Glomerular visceral epithelial cell (primary cell): ENCODE data around the gene DRC7.

Experiments used
- DNase-seq: peaks from one replicate; pipeline ENCODE4 v3.0.0-alpha.2; 2016; ENCODE audit errors: extremely low spot score

DRC7 gene

GRCh38 chr16:57676553-57677085, 18.0 kb upstream of the DRC7 start:
- DNase-seq: no peak

DNA sequence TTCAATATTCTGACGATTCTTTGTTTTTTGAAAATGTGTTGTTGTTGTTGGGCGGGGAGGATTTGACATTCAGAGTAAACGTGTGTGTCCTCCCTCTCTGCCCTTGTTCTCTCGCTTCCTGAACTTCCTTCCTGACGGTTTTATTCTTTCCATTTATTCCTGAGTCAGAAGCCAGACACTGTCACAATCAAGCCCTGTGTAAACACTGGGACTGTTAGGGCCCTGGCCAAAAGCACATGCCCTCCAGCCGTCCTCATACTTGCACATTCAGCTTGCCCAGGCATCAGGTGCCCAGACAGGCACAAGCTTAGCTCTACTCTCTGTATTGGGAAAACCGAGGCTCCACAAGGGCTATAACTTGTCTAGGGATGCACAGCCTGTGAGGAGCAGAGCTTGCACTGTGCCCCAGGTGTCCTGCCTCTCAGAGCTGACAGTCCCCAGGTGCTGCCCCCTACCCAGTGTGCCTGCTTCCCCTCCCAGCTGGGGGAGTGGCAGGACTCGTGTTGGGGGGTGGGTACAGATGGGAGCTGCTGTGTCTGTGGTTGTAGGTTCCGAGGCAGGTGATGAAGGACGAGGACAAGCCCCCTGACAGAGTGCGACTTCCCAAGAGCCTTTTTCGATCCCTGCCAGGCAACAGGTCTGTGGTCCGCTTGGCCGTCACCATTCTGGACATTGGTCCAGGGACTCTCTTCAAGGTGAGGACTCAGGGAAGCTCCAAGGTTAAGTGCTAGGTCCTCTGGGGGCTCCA, 16.8 kb upstream of the DRC7 start:
- no peak for DNase-seq

DNA sequence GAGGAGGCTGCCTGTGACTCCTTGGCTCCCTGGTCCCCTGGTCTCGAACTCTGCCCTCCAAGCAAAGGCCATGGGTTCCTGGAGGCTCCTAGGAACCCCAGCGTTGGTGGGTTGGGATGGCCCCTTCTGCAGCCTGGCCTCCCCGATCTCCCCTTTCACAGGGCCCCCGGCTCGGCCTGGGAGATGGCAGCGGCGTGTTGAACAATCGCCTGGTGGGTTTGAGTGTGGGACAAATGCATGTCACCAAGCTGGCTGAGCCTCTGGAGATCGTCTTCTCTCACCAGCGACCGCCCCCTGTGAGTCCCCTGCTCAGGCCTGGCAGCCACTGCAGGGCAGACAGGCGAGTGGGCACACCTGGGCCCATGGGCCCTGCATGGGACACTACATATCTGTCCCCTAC, 15.6 kb upstream of the DRC7 start:
- no peak for DNase-seq

DNA sequence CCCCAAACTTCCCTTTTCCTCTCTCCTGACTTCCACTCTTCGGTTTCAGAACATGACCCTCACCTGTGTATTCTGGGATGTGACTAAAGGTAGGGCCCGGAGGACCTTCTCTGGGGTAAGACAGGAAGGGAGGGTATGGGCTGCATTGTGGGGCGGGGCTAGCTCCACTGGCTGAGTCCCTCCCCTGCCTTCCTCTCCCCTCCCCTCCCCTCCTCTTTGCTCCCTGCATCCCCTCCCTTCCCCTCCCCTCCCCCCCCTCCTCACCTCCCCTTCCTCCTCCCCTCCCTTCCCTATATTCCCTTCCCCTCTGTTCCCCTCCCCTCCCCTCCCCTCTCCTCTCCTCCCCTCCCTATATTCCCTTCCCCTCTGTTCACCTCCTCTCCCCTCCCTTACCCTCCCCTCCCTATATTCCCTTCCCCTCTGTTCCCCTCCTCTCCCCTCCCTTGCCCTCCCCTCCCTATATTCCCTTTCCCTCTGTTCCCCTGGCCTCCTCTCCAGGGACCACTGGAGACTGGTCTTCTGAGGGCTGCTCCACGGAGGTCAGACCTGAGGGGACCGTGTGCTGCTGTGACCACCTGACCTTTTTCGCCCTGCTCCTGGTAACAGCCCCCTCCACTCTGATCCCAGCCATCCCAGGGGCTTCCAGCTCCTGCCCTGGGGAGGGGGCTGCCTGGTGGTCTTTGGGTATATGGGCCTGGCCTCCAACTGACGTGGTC, 14.7 kb upstream of the DRC7 start:
- DNase-seq: no peak

- no peak for DNase-seq
Observed at GRCh38 chr16:57680842-57681375, 13.7 kb upstream of the DRC7 start.

DNA sequence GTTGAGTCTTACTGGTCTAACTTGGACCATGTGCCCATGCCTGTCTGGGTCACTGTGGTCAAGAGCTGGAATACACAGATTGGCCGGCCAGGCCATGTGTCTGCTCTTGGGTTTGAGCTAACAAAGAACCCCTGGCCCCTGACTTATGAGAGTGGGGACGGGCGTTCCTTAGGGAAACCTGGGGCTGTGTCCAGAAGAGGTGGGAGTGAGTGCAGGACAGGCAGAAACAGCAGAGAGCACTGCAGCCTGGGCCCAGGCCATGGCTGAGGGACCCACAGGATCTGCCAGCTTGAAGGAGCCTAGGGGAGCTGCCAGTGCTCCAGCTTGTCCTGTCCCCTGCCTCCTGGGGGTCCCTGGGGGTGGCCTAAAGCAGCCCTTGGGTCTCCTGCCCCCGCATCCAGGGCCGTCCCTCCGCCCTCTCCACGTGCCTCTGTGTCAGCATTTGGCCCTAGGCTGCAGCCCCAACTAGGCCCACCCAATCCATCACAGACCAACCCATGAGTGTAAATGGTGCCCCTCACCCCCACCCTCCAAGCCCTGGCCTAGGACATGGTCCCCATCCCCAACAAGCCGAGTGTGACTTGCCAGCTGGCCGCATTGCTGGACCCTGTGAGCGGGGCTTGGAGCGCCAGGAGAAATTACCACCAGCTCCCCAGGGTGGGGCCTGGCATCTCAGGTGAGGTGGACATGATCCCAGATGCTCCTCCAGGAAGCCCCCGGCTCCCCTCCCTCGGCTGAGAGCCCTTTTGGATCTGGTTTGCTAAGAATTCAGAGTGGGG, 12.5 kb upstream of the DRC7 start:
- no peak for DNase-seq

GRCh38 chr16:57682809-57683635, 11.6 kb upstream of the DRC7 start:
- no peak for DNase-seq

GRCh38 chr16:57683636-57684545, 10.7 kb upstream of the DRC7 start:
- no peak for DNase-seq

GRCh38 chr16:57684626-57685358, 9.8 kb upstream of the DRC7 start:
- DNase-seq: no peak

- no peak for DNase-seq
Observed at GRCh38 chr16:57685633-57686032, 9.0 kb upstream of the DRC7 start.

DNA sequence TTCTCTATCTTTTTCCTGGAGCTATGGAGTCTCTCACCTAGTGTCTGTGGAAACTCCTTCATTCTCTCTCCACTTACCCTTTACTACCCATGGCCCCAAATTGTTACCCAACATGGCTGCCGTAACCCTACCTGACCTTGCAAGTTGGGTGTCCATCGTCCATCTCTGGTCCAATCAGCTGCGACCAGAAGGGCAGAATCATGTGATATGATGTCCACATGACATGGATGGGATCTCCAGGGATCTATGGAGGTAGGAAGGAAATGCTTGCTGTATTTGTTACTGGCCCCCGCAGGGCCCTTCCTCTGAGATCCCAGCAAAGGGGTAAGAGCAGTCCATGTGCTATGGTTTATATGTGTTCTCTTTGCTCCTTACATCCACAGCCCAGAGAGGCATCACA, 8.0 kb upstream of the DRC7 start:
- DNase-seq: no peak

DNA sequence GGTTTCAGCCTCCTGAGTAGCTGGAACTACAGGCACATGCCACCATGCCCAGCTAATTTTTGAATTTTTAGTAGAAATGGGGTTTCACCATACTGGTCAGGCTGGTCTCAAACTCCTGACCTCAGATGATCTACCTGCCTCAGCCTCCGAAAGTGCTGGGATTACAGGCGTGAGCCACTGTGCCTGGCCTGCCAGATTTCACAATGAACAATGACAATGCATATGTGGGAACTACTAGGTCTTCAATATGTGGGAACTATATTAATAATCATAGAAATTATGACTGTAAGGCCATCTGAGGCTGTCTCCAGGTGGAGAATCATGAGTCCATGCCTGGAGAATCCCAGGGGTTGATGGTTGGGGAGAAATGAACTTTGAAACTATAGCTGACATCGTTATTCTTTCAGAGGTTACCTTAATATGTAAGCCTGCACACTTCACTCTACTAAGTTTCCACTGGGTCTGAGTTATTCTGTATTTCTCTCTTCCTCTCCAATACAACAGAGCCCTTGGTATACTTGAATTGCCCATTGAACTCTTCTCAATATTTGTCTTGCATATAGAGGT, 7.2 kb upstream of the DRC7 start:
- DNase-seq: no peak

GRCh38 chr16:57688487-57688986, 6.1 kb upstream of the DRC7 start:
- no peak for DNase-seq

GRCh38 chr16:57688987-57689761, 5.4 kb upstream of the DRC7 start:
- no peak for DNase-seq

DNA sequence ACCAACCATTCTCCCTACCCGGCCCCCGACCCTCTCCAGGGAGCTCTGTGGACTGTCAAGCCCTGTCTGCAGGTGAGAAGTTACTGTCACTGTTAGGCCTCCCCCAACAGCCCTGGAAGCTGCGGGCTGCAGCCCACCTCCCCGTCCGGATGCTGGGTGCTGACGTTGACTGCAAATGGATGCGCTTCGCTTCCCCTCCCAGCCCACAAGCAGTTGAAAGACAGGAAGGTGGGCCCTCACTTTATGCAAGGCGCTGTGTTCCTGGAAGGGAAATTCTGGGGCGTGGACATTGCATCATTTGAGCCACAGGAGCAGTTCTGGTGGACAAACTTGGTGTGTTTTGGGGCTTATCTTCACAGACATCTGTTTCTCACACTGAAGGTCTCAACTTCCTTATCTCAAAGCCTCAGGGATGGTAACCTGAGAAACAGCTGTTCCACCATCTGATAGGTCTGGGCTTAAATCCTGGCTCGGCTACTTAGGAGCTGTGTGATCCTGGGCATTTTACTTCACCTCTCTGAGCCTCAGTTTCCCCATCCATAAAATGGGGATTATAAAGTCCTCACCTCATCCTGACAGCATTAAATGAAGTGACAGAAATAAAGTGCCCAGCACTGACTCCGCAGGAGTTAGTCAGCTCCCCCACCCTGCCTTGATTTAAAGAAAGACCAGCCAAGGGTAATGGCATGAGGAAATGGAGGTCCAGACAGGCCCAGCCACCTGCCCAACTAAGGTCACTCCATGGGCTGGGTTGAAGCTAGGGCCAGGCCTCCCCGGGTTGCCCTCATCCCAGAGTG, 4.6 kb upstream of the DRC7 start:
- no peak for DNase-seq

- no peak for DNase-seq
Observed at GRCh38 chr16:57690782-57691471, 3.7 kb upstream of the DRC7 start.

- DNase-seq: no peak
Observed at GRCh38 chr16:57692636-57693035, 2.0 kb upstream of the DRC7 start.
